ENCODE results near the gene PHF2. TPM values are rescaled to one million over a fixed set of nuclear protein-coding genes. Genes with fewer than 3 reads are reported as not detected.

The PHF2 gene
- total RNA-seq, 4 donors from 2014 or later = 32.8 to 50.1 (median 33.0) TPM

DNA sequence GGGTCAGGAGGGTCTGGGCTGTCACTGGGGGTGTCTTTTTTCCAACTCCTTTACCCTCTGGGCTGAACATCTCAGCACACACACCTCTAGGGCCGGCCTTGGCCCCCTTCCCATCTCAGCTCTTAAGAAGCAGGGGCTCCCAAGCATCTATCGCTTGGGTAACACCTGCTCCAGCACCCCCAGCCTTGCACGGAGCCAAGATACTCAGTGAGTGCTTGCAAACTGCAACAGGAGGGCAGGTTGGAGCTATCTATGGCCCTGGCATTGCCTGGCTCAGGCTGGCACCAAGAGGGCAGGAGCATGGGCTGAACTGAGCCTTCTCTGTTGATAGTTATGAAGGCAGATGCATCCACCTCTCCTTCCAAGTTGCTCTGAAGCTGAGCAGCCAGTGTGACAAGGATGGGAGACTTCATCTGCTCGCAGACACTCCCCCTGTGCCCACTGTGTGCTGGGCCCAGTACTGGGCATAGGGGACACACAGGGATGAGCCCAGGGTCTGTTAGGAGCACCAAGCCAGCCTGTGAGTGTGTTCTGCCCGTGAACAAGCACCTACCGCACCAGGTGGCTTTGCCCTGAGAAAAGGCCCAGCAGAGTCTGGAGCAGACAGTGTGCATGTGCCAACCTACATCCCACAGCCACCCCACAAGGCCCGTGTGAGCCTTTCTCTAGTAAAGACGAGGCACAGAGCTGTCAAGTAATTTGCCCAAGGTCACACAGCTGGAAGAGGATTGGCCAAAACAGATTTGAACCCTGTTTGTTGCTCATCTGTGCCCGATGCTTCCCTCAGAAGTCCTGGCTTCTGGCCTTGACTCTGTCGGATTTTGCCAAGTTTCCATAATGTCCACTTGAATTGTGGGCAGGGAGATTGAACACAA, 58.2 kb downstream of the PHF2 start:
- Histone ChIP-seq H3K4me1 (no peaks in the 10 kb centered on the region), H3K27ac (no peak overlapping the region), H3K36me3 (peaks cover 32 to 33% of the 10 kb centered on the region in 2 donors), H3K9me3 (no peaks in the 10 kb centered on the region), H3K4me3 (replicated peaks in 1 of 3) (no peak overlapping the region), H3K27me3 (no peaks in the 10 kb centered on the region)
- 77 to 84% methylated on average over 4 to 9 of the region's 10 CpGs for WGBS, 2 donors
- no peak for DNase-seq
- TF ChIP-seq, protein P1, sequence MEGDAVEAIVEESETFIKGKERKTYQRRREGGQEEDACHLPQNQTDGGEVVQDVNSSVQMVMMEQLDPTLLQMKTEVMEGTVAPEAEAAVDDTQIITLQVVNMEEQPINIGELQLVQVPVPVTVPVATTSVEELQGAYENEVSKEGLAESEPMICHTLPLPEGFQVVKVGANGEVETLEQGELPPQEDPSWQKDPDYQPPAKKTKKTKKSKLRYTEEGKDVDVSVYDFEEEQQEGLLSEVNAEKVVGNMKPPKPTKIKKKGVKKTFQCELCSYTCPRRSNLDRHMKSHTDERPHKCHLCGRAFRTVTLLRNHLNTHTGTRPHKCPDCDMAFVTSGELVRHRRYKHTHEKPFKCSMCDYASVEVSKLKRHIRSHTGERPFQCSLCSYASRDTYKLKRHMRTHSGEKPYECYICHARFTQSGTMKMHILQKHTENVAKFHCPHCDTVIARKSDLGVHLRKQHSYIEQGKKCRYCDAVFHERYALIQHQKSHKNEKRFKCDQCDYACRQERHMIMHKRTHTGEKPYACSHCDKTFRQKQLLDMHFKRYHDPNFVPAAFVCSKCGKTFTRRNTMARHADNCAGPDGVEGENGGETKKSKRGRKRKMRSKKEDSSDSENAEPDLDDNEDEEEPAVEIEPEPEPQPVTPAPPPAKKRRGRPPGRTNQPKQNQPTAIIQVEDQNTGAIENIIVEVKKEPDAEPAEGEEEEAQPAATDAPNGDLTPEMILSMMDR (IDR thresholded peaks at IDR 0.05) = no peak
- TF ChIP-seq POLR2A (IDR thresholded peaks at IDR 0.05) = no peak
- intact Hi-C loops (cut with DNase I) = no loop called here

DNA sequence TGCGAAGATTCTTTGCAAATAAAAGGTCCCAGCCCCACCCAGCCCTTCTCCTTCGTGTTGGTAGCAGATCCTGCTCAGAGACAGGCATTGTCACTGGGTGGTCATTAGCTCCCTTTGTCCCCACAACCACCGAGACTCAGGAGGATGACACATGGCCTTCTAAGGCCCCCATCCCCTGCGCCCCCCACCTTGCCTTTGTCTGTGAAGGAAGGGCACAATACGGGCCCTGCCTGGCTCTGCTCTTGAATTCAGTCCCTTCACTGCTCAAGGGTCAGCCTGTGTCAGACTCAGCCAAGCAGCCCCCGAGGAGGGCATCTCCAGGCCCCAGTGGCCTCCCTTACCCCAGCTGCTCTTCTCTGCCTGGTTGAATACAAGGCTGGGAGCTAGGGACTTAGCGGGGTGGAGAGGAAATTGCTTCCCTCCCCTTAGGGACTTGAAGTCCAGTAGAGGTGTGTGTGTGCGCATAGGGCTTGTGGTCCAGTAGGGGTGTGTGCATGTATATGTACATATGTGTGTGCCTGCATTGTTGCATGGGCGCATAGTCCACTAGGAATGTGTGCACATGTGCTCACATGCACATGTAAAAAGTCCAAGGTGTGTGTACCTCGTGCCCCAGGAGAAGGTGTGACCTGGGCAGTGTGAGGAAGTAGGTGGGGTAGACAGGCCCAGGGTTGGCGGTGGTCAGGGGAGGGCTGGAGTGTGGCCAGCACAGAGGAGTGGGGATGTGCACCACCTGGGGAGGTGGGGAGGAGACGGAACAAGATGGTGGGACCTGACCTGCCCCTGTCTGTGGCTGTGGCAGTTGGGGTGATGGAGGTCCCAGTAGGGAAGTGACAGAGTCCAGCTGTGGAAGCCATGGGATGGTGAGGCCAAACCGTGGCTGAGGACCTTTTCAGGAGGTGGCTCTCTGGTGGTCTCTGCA, 59.1 kb downstream of the PHF2 start:
- H3K36me3 ChIP-seq = peaks cover 32 to 33% of the 10 kb centered on the region in 2 donors
- DNase-seq = no peak
- no peaks in the 10 kb centered on the region for H3K4me1 ChIP-seq
- no peaks in the 10 kb centered on the region for H3K9me3 ChIP-seq
- WGBS, 2 donors = 87 to 95% methylated on average over 13 of the region's 13 CpGs
- no peak overlapping the region for H3K27ac ChIP-seq
- TF ChIP-seq POLR2A (IDR thresholded peaks at IDR 0.05) = no peak
- intact Hi-C loops (cut with DNase I) = no loop called here
- H3K4me3 ChIP-seq (replicated peaks in 1 of 3) = no peak overlapping the region
- H3K27me3 ChIP-seq = no peaks in the 10 kb centered on the region

- Histone ChIP-seq H3K4me1 (peaks cover 0 to 3% of the 10 kb centered on the region in 2 donors), H3K4me3 (replicated peaks in 1 of 3) (no peak overlapping the region), H3K9me3 (no peaks in the 10 kb centered on the region), H3K27ac (no peak overlapping the region), H3K27me3 (no peaks in the 10 kb centered on the region), H3K36me3 (peaks cover 27 to 33% of the 10 kb centered on the region in 2 donors)
- TF ChIP-seq, protein P1 (IDR thresholded peaks at IDR 0.05) = no peak
- no peak for TF ChIP-seq POLR2A (IDR thresholded peaks at IDR 0.05)
- intact Hi-C loops (cut with DNase I) = no loop called here
- no peak for DNase-seq
- 95 to 97% methylated on average over 11 to 15 of the region's 15 CpGs for WGBS, 2 donors
These were observed 59.8 kb downstream of the PHF2 start for GRCh38 chr9:93636172-93636661.

GRCh38 chr9:93636667-93637066, 60.3 kb downstream of the PHF2 start:
- no peak for DNase-seq
- 91 to 99% methylated on average over 5 of the region's 5 CpGs for WGBS, 2 donors

GRCh38 chr9:93637886-93638285, 61.5 kb downstream of the PHF2 start:
- peaks cover 0 to 6% of the 10 kb centered on the region in 2 donors for H3K4me1 ChIP-seq
- DNase-seq = no peak
- no peaks in the 10 kb centered on the region for H3K27me3 ChIP-seq
- H3K27ac ChIP-seq = no peak overlapping the region
- H3K36me3 ChIP-seq = peaks cover 24 to 28% of the 10 kb centered on the region in 2 donors
- intact Hi-C loops (cut with DNase I) = no loop called here
- H3K4me3 ChIP-seq (replicated peaks in 1 of 3) = no peak overlapping the region
- H3K9me3 ChIP-seq = no peaks in the 10 kb centered on the region
- 97% methylated on average over 3 of the region's 3 CpGs for WGBS, 2 donors
- no peak for TF ChIP-seq POLR2A (IDR thresholded peaks at IDR 0.05)
- TF ChIP-seq, protein P1 (IDR thresholded peaks at IDR 0.05) = no peak

More at GRCh38 chr9:93636667-93637066, 60.3 kb downstream of the PHF2 start:
- Histone ChIP-seq H3K27me3 (no peaks in the 10 kb centered on the region), H3K9me3 (no peaks in the 10 kb centered on the region), H3K27ac (no peak overlapping the region), H3K36me3 (peaks cover 24 to 33% of the 10 kb centered on the region in 2 donors), H3K4me1 (peaks cover 0 to 6% of the 10 kb centered on the region in 2 donors), H3K4me3 (replicated peaks in 1 of 3) (no peak overlapping the region)
- intact Hi-C loops (cut with DNase I) = no loop called here
- TF ChIP-seq POLR2A (IDR thresholded peaks at IDR 0.05) = no peak
- TF ChIP-seq, protein P1 (IDR thresholded peaks at IDR 0.05) = no peak

Measured in thyroid gland (tissue), 4 donors.